H9 (cell line): ENCODE results near the gene KIAA0930. TPM values are rescaled to one million over a fixed set of nuclear protein-coding genes. Genes with fewer than 3 reads are reported as not detected.

ENCODE experiments used
- DNase-seq: peaks from one replicate; pipeline ENCODE4 v3.0.0-alpha.2; 2017
- H2AFZ ChIP-seq: one replicate; pipeline ENCODE4 v1.6.1; 2013; ENCODE audit warnings: mild to moderate bottlenecking, low read length, control low read depth, moderate library complexity
- H2AK5ac ChIP-seq: 2 replicates; pipeline ENCODE4 v1.6.1; 2013; ENCODE audit warnings: low read length, control low read depth, mixed read lengths; ENCODE audit not compliant: insufficient read length
- H2BK120ac ChIP-seq: one replicate; pipeline ENCODE4 v1.6.1; 2013; ENCODE audit warnings: low read depth, mild to moderate bottlenecking, low read length, control low read depth, inconsistent platforms; ENCODE audit not compliant: poor library complexity, severe bottlenecking
- H2BK12ac ChIP-seq: 2 replicates; pipeline ENCODE4 v1.6.1; 2013; ENCODE audit warnings: low read length, control low read depth, mixed read lengths, low read depth; ENCODE audit not compliant: insufficient read length
- H2BK15ac ChIP-seq: 2 replicates; pipeline ENCODE4 v1.6.1; 2013; ENCODE audit warnings: low read depth, low read length, control low read depth
- H2BK20ac ChIP-seq: one replicate; pipeline ENCODE4 v1.6.1; 2013; ENCODE audit warnings: low read depth, mild to moderate bottlenecking, low read length, control low read depth, inconsistent platforms; ENCODE audit not compliant: poor library complexity, severe bottlenecking
- H2BK5ac ChIP-seq: 2 replicates; pipeline ENCODE4 v1.6.1; 2013; ENCODE audit warnings: low read length, control low read depth, mixed read lengths; ENCODE audit not compliant: insufficient read length
- H3K14ac ChIP-seq: 2 replicates; pipeline ENCODE4 v1.6.1; 2013; ENCODE audit warnings: low read length, control low read depth; ENCODE audit not compliant: insufficient read depth
- H3K18ac ChIP-seq: 2 replicates; pipeline ENCODE4 v1.6.1; 2013; ENCODE audit warnings: low read depth, mild to moderate bottlenecking, mixed read lengths, low read length, control low read depth; ENCODE audit not compliant: insufficient read length
- H3K23ac ChIP-seq: 2 replicates; pipeline ENCODE4 v1.6.1; 2013; ENCODE audit warnings: low read length, control low read depth, mixed read lengths, low read depth; ENCODE audit not compliant: insufficient read length
- H3K23me2 ChIP-seq: 2 replicates; pipeline ENCODE4 v1.6.1; 2013; ENCODE audit warnings: low read depth, mild to moderate bottlenecking, mixed read lengths, low read length, control low read depth; ENCODE audit not compliant: insufficient read length, poor library complexity, severe bottlenecking
- H3K27ac ChIP-seq: 2 replicates; pipeline ENCODE4 v1.5.1; 2013; ENCODE audit warnings: low read length, control low read depth, mixed read lengths, low read depth; ENCODE audit not compliant: insufficient read length
- H3K27me3 ChIP-seq: 2 replicates; pipeline ENCODE4 v1.6.1; 2013; ENCODE audit warnings: low read length, control low read depth, inconsistent platforms; ENCODE audit not compliant: insufficient read depth
- H3K4ac ChIP-seq: 2 replicates; pipeline ENCODE4 v1.6.1; 2013; ENCODE audit warnings: low read depth, mild to moderate bottlenecking, control low read depth, inconsistent platforms, low read length, moderate library complexity
- H3K4me1 ChIP-seq: 2 replicates; pipeline ENCODE4 v1.6.1; 2013; ENCODE audit warnings: low read length, control low read depth, inconsistent platforms; ENCODE audit not compliant: insufficient read depth
- H3K4me2 ChIP-seq: 2 replicates; pipeline ENCODE4 v1.6.1; 2013; ENCODE audit warnings: low read length, control low read depth, mixed read lengths; ENCODE audit not compliant: insufficient read length, insufficient read depth
- H3K56ac ChIP-seq: 2 replicates; pipeline ENCODE4 v1.6.1; 2013; ENCODE audit warnings: low read depth, mild to moderate bottlenecking, mixed read lengths, low read length, control low read depth; ENCODE audit not compliant: insufficient read length
- H3K79me1 ChIP-seq: 2 replicates; pipeline ENCODE4 v1.6.1; 2013; ENCODE audit warnings: low read depth, mild to moderate bottlenecking, moderate library complexity, low read length, control low read depth, inconsistent platforms; ENCODE audit not compliant: insufficient read depth, poor library complexity, severe bottlenecking
- H3K79me2 ChIP-seq: 2 replicates; pipeline ENCODE4 v1.6.1; 2013; ENCODE audit warnings: low read length, control low read depth, inconsistent platforms; ENCODE audit not compliant: insufficient read depth
- H3K9ac ChIP-seq: 2 replicates; pipeline ENCODE4 v1.6.1; 2013; ENCODE audit warnings: low read length, control low read depth, mixed read lengths; ENCODE audit not compliant: insufficient read length; ENCODE audit errors: extremely low read depth
- H3K9me3 ChIP-seq: one replicate; pipeline ENCODE4 v1.6.1; 2013; ENCODE audit warnings: low read depth, low read length, inconsistent platforms; ENCODE audit not compliant: control insufficient read depth
- H3T11ph ChIP-seq: one replicate; pipeline ENCODE4 v1.6.1; 2013; ENCODE audit warnings: mild to moderate bottlenecking, low read length, control low read depth, inconsistent platforms
- H4K20me1 ChIP-seq: one replicate; pipeline ENCODE4 v1.6.1; 2013; ENCODE audit not compliant: control insufficient read depth, insufficient read length, insufficient read depth
- H4K5ac ChIP-seq: 2 replicates; pipeline ENCODE4 v1.6.1; 2013; ENCODE audit warnings: low read depth, mild to moderate bottlenecking, mixed read lengths, low read length, control low read depth; ENCODE audit not compliant: insufficient read length
- H4K8ac ChIP-seq: replicated peaks from 2 replicates; pipeline ENCODE4 v1.6.1; 2013; ENCODE audit warnings: low read length, control low read depth, mixed read lengths, low read depth; ENCODE audit not compliant: insufficient read length
- H4K91ac ChIP-seq: 2 replicates; pipeline ENCODE4 v1.6.1; 2013; ENCODE audit warnings: low read depth, mild to moderate bottlenecking, moderate library complexity, mixed read lengths, low read length, control low read depth; ENCODE audit not compliant: insufficient read length
- H3K27ac Mint-ChIP-seq, 3 experiments: 2 replicates in 2 of 3; 3 replicates in 1 of 3; pipeline ENCODE4 v1.8.0; 2020 to 2021; ENCODE audit warnings: mixed read lengths in 3 of 3, mild to moderate bottlenecking in 1 of 3, moderate library complexity in 1 of 3
- H3K27me3 Mint-ChIP-seq: 2 replicates; pipeline ENCODE4 v1.8.0; 2021; ENCODE audit warnings: low read depth, mild to moderate bottlenecking, moderate library complexity, mixed read lengths
- H3K36me3 Mint-ChIP-seq, 3 experiments: 2 replicates in 2 of 3; 3 replicates in 1 of 3; pipeline ENCODE4 v1.8.0; 2020 to 2021; ENCODE audit warnings: low read depth in 3 of 3, mixed read lengths in 3 of 3; ENCODE audit not compliant: insufficient read depth in 1 of 3
- H3K4me1 Mint-ChIP-seq, 2 experiments: 2 replicates each; pipeline ENCODE4 v1.8.0; 2020; ENCODE audit warnings: mixed read lengths in 2 of 2
- H3K4me3 Mint-ChIP-seq, 2 experiments: 2 replicates in 1 of 2; 3 replicates in 1 of 2; pipeline ENCODE4 v1.8.0; 2020 to 2021; ENCODE audit warnings: mild to moderate bottlenecking in 2 of 2, mixed read lengths in 2 of 2, moderate library complexity in 1 of 2
- H3K9me3 Mint-ChIP-seq, 2 experiments: 2 replicates in 1 of 2; 3 replicates in 1 of 2; pipeline ENCODE4 v1.8.0; 2020; ENCODE audit warnings: mild to moderate bottlenecking in 2 of 2, mixed read lengths in 2 of 2, moderate library complexity in 1 of 2
- CTCF ChIP-seq: fragments of 200-600 bp; sonication (generic); conservative IDR thresholded peaks from 3 replicates; pipeline ENCODE4 v1.8.0; 2021; ENCODE audit warnings: antibody characterized with exemption, mild to moderate bottlenecking
- WGBS: extraction: QIAGEN DNeasy Blood & Tissue Kit; methylation state at CpG from one replicate; pipeline ENCODE4 v1.1.7; 2013; ENCODE audit warnings: missing lambda C conversion rate, low lambda C conversion rate, mixed read lengths; ENCODE audit not compliant: insufficient read length; ENCODE audit errors: extremely low coverage; 5-methylcytosine and 5-hydroxymethylcytosine counted together
- total RNA-seq: library from RNA; stranded (reverse); gene quantifications from 2 replicates; pipeline ENCODE4 v1.2.1, GENCODE V29; 2021

KIAA0930 gene
- total RNA-seq, 1 experiment from 2014 or later: 46.2 TPM

GRCh38 chr22:45229181-45229580 lies 11.5 kb downstream of the KIAA0930 start:
- Mint-ChIP-seq H3K4me3 (no peak overlapping the region), H3K9me3 (no peaks in the 10 kb centered on the region), H3K27ac (no peak overlapping the region; a peak in 1 of 7 replicates), H3K4me1 (peaks cover 29 to 41% of the 10 kb centered on the region in 2 experiments), H3K27me3 (peaks cover 2% of the 10 kb centered on the region), H3K36me3 (no peaks in the 10 kb centered on the region; a peak in 2 of 7 replicates)
- H3K9ac ChIP-seq: no peak overlapping the region
- H3K27me3 ChIP-seq: no peaks in the 10 kb centered on the region
- H3K14ac ChIP-seq: no peak overlapping the region
- H3K27ac ChIP-seq: no peak overlapping the region
- no peak overlapping the region for H2BK15ac ChIP-seq
- H3K4me1 ChIP-seq: no peaks in the 10 kb centered on the region
- H3K79me1 ChIP-seq: no peaks in the 10 kb centered on the region
- no peak overlapping the region for H3K4me2 ChIP-seq
- no peak overlapping the region for H2AK5ac ChIP-seq
- WGBS: no CpG with 5 or more reads among the region's 13 CpGs
- H3K18ac ChIP-seq: no peak overlapping the region
- H2BK120ac ChIP-seq: no peak overlapping the region
- no peak for TF ChIP-seq CTCF
- H2BK5ac ChIP-seq: no peak overlapping the region
- H2BK20ac ChIP-seq: no peak overlapping the region
- no peak overlapping the region for H4K91ac ChIP-seq
- no peak overlapping the region for H3T11ph ChIP-seq
- no peak overlapping the region for H2BK12ac ChIP-seq
- no peak overlapping the region for H4K5ac ChIP-seq
- DNase-seq: peak; percentile 27
- no peaks in the 10 kb centered on the region for H4K20me1 ChIP-seq
- no peaks in the 10 kb centered on the region for H3K23me2 ChIP-seq
- no peak overlapping the region for H3K4ac ChIP-seq
- no peak overlapping the region for H3K56ac ChIP-seq
- no peaks in the 10 kb centered on the region for H3K9me3 ChIP-seq
- no peaks in the 10 kb centered on the region for H3K79me2 ChIP-seq
- H4K8ac ChIP-seq: no peak overlapping the region
- no peak overlapping the region for H3K23ac ChIP-seq
- H2AFZ ChIP-seq: no peak overlapping the region
